K562 (cell line): ENCODE data around the gene SMCP. TPM values are rescaled to one million over a fixed set of nuclear protein-coding genes. Genes with fewer than 3 reads are reported as not detected.

Experiments used
- ATAC-seq: fragments of 200-7000 bp; cut with Tn5 transposase; 3 replicates; pipeline ENCODE4 v1.9.1; 2020; ENCODE audit warnings: moderate library complexity
- BruUV-seq: library from RNA; stranded (reverse); fragments of 400-500 nt; replicated peaks from 2 replicates; lab custom pipeline; 2021; lab: Mats Ljungman, UMichigan
- CTCF ChIA-PET: fragments of 300-600 bp; formaldehyde crosslinking; extraction: SDS; loops from one replicate; lab custom pipeline; 2021; ENCODE audit warnings: low intra/inter-chr PET ratio; lab: Yijun Ruan, JAX
- POLR2A ChIA-PET: fragments of 300-600, 350-650 bp; sonication (Branson Sonifier 250); formaldehyde crosslinking; extraction: SDS; loops from one replicate; lab custom pipeline; 2021; ENCODE audit warnings: antibody characterized with exemption, inconsistent platforms; lab: Yijun Ruan, JAX
- DNase-seq, 4 experiments: peaks; one replicate each; pipeline versions ENCODE4 v3.0.0 to v3.0.0-alpha.2; 2011 to 2018; ENCODE audit warnings: low spot score in 3 of 4, mixed read lengths in 3 of 4; ENCODE audit errors: extremely low read depth in 1 of 4
- FAIRE-seq: peaks from 2 replicates; lab custom pipeline; 2011; peaks lifted over from hg19 to GRCh38; lab: Jason Lieb, UNC
- H2AFZ ChIP-seq: 2 replicates; pipeline ENCODE4 v1.6.0; 2011; ENCODE audit warnings: low read depth, low read length, control low read depth, inconsistent platforms
- H3K27ac ChIP-seq: fragments of 200-600 bp; 3 replicates; pipeline ENCODE4 v1.8.0; 2011; ENCODE audit warnings: low read depth, mild to moderate bottlenecking, control low read depth, inconsistent platforms, low read length, moderate library complexity, mixed read lengths; ENCODE audit errors: extremely low read depth
- H3K27me3 ChIP-seq, 2 experiments: fragments of 300-600 bp in 1 of 2; 2 replicates in 1 of 2; 3 replicates in 1 of 2; pipeline versions ENCODE4 v1.6.0 to v1.8.0; 2011; ENCODE audit warnings: inconsistent platforms in 2 of 2, low read length in 2 of 2, mild to moderate bottlenecking in 1 of 2, mixed read lengths in 1 of 2, moderate library complexity in 1 of 2; ENCODE audit not compliant: control insufficient read depth in 2 of 2, insufficient read depth in 2 of 2
- H3K36me3 ChIP-seq: fragments of 300-600 bp; 3 replicates; pipeline ENCODE4 v1.8.0; 2011; ENCODE audit warnings: mild to moderate bottlenecking, low read length, inconsistent platforms; ENCODE audit not compliant: control insufficient read depth, insufficient read depth
- H3K4me1 ChIP-seq, 2 experiments: fragments of 200-600 bp in 1 of 2; replicated peaks in 1 of 2; 2 replicates in 1 of 2; 3 replicates in 1 of 2; pipeline versions ENCODE4 v1.5.1 to v1.8.0; 2011; ENCODE audit warnings: inconsistent platforms in 2 of 2, low read length in 2 of 2, mild to moderate bottlenecking in 1 of 2, mixed read lengths in 1 of 2, moderate library complexity in 1 of 2; ENCODE audit not compliant: control insufficient read depth in 2 of 2, insufficient read depth in 2 of 2
- H3K4me2 ChIP-seq: 2 replicates; pipeline ENCODE4 v1.6.1; 2011; ENCODE audit warnings: low read length, control low read depth, inconsistent platforms, mixed read lengths; ENCODE audit not compliant: insufficient read depth
- H3K4me3 ChIP-seq: fragments of 200-600 bp; sonication (generic), shearing (Covaris generic); 2 replicates; pipeline ENCODE4 v1.5.1; 2016; ENCODE audit warnings: control low read depth, inconsistent platforms
- H3K79me2 ChIP-seq: fragments of 200-600 bp; 3 replicates; pipeline ENCODE4 v1.8.0; 2011; ENCODE audit warnings: low read length, inconsistent platforms; ENCODE audit not compliant: control insufficient read depth, insufficient read depth
- H3K9ac ChIP-seq, 2 experiments: 2 replicates each; pipeline versions ENCODE4 v1.6.0 to v1.6.1; 2011; ENCODE audit warnings: low read depth in 2 of 2, low read length in 2 of 2, control low read depth in 1 of 2, inconsistent platforms in 1 of 2, mild to moderate bottlenecking in 1 of 2, mixed read lengths in 1 of 2; ENCODE audit not compliant: insufficient read depth in 1 of 2
- H3K9me1 ChIP-seq: one replicate; pipeline ENCODE4 v1.6.0; 2011; ENCODE audit warnings: inconsistent platforms, mild to moderate bottlenecking, low read length, moderate library complexity; ENCODE audit not compliant: control insufficient read depth, insufficient read depth
- H3K9me3 ChIP-seq: replicated peaks from 2 replicates; pipeline ENCODE4 v1.5.1; 2011; ENCODE audit warnings: low read depth, low read length, inconsistent platforms; ENCODE audit not compliant: control insufficient read depth, insufficient read depth
- H4K20me1 ChIP-seq: replicated peaks from 2 replicates; pipeline ENCODE4 v1.6.1; 2011; ENCODE audit warnings: low read length, inconsistent platforms, mixed read lengths; ENCODE audit not compliant: control insufficient read depth, insufficient read depth
- ZNF592 ChIP-seq: fragments of 450-650 bp; IDR thresholded peaks from 2 replicates; pipeline ENCODE4 v1.6.1; 2017; ENCODE audit warnings: antibody characterized with exemption, mild to moderate bottlenecking
- WGBS: fragments of 100-300 bp; shearing (Covaris generic); methylation state at CpG from one replicate; pipeline ENCODE4 v1.1.6; 2016; ENCODE audit warnings: low coverage, mixed read lengths; ENCODE audit not compliant: insufficient coverage; ENCODE audit errors: missing lambda C conversion rate; 5-methylcytosine and 5-hydroxymethylcytosine counted together
- in situ Hi-C: fragments of 300-500 bp; cut with MboI; formaldehyde crosslinking; loops from 4 replicates; pipeline ENCODE4 v1.15.0; 2018; ENCODE audit warnings: inconsistent platforms, mixed read lengths
- intact Hi-C: fragments of 100-400 bp; cut with micrococcal nuclease; formaldehyde crosslinking; loops from 2 replicates; pipeline ENCODE4 v1.14.2; 2022
- polyA plus RNA-seq, 8 experiments: library from polyadenylated mRNA; depleted of rRNA in 4 of 8; stranded (reverse) in 5 of 8; unstranded in 3 of 8; fragments of >200 nt; fragmentation: Nextera tagmentation in 2 of 8; fragmentation: Illumina TruSeq in 1 of 8; extraction: Ambion mirVana in 2 of 8; extraction: Trizol in 1 of 8; gene quantifications; 2 replicates each; pipeline versions ENCODE4 v1.2.1 to v1.2.3, GENCODE V29; 2011 to 2014; ENCODE audit warnings: inconsistent platforms in 1 of 8, missing spikeins in 1 of 8
- total RNA-seq, 7 experiments: library from RNA; depleted of rRNA in 6 of 7; stranded (reverse); fragments of >200 nt in 6 of 7; fragmentation: Illumina TruSeq in 2 of 7; extraction: Trizol in 2 of 7; gene quantifications; 2 replicates each; pipeline versions ENCODE4 v1.2.1 to v1.2.3, GENCODE V29; 2011 to 2021; ENCODE audit warnings: low replicate concordance in 1 of 7

SMCP gene
- total and polyA plus RNA-seq, 9 of the 15 experiments (the other 6 are each of a cell fraction or from before 2014, with no cell fraction given) = not detected

DNA sequence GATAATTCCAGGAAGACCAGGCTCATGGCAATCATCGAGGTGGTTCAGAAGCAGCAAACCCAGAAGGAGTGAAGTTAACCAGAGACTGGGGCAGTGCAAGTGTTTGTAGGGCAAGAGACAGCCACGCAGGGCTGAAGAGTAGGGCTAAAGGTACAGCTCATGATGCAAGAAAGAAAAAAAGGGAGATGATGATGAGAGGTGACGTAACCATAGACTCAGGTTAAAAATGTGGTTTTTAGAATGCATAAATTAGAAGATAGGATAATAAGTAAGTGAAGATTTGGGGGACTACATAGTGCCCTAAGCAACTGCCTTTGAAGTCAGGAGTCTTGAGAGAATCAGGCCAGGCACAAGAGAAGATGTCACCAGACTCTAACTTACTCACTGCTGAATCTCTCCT lies 18.0 kb upstream of the SMCP start:
- Histone ChIP-seq H3K9me3 (no peaks in the 10 kb centered on the region), H4K20me1 (no peaks in the 10 kb centered on the region), H3K9ac (no peak overlapping the region), H3K36me3 (no peaks in the 10 kb centered on the region), H3K9me1 (no peaks in the 10 kb centered on the region), H2AFZ (no peak overlapping the region)
- no peak for FAIRE-seq
- POLR2A ChIA-PET = no interaction called here
- 0% methylated on average over 3 of the region's 3 CpGs for WGBS
- CTCF ChIA-PET = no interaction called here
- no peak for TF ChIP-seq ZNF592
- TF ChIP-seq, all 486 proteins: peak for 0
- in situ Hi-C loops = no loop called here
- no peak overlapping the region for H3K27ac ChIP-seq
- no peak overlapping the region for H3K4me3 ChIP-seq
- BruUV-seq = no TSS peak
- no peak for DNase-seq
- H3K4me1 ChIP-seq = no peaks in the 10 kb centered on the region
- H3K4me2 ChIP-seq = no peak overlapping the region
- H3K27me3 ChIP-seq = no peaks in the 10 kb centered on the region
- intact Hi-C loops = no loop called here
- no peak for ATAC-seq
- no peaks in the 10 kb centered on the region for H3K79me2 ChIP-seq
